Left renal cortex interstitium (tissue), 4 donors: ENCODE data around the gene NLRP12. TPM values are rescaled to one million over a fixed set of nuclear protein-coding genes. Genes with fewer than 3 reads are reported as not detected.
"Not testable (repeated sequence)": the region's sequence is repeated elsewhere in the genome, so short reads cannot be mapped to it uniquely, and the experiment has no call there.

Source experiments
- DNase-seq, 4 donors: peaks; one replicate each; pipeline ENCODE4 v3.0.0-alpha.2; 2013; ENCODE audit warnings: low read depth in 4 of 4, low spot score in 2 of 4, missing footprints in 1 of 4
- polyA plus RNA-seq, 4 donors: library from polyadenylated mRNA; unstranded; fragments of 120-200 nt; gene quantifications; one replicate each; pipeline ENCODE4 v1.2.1, GENCODE V29; 2013; ENCODE audit not compliant: insufficient read length in 4 of 4

The NLRP12 gene
- polyA plus RNA-seq, 4 donors: 0.16 to 0.40 (median 0.23) TPM

- no peak for DNase-seq
These were observed 37.4 kb downstream of the NLRP12 start for GRCh38 chr19:53786744-53787143.

- DNase-seq: no peak
These were observed 38.8 kb downstream of the NLRP12 start for GRCh38 chr19:53785196-53785889.

- no peak for DNase-seq
These were observed 41.4 kb downstream of the NLRP12 start for GRCh38 chr19:53782698-53783097.

GRCh38 chr19:53781332-53781731 is 42.8 kb downstream of the NLRP12 start:
- DNase-seq: not testable (repeated sequence)

- DNase-seq: no peak
These were observed 43.6 kb downstream of the NLRP12 start for GRCh38 chr19:53780506-53780905.

- DNase-seq: no peak
These were observed 48.6 kb downstream of the NLRP12 start for GRCh38 chr19:53775524-53775923.

- not testable (repeated sequence) for DNase-seq
These were observed 49.6 kb downstream of the NLRP12 start for GRCh38 chr19:53774491-53774890.

- no peak for DNase-seq
These were observed 50.1 kb downstream of the NLRP12 start for GRCh38 chr19:53773999-53774398.

- DNase-seq: peak in 3 of 4 donors; percentile 14 to 45 (median 18)
These were observed 51.2 kb downstream of the NLRP12 start for GRCh38 chr19:53772943-53773342.

- DNase-seq: no peak
These were observed 53.0 kb downstream of the NLRP12 start for GRCh38 chr19:53771144-53771543.

- DNase-seq: not testable (repeated sequence)
These were observed 54.3 kb downstream of the NLRP12 start for GRCh38 chr19:53769696-53770309.

- no peak for DNase-seq
These were observed 55.7 kb downstream of the NLRP12 start for GRCh38 chr19:53768401-53768800.

GRCh38 chr19:53758991-53759390 is 65.1 kb downstream of the NLRP12 start:
- DNase-seq: not testable (repeated sequence)

Other genes starting within 250 kb of the NLRP12 start
- gene DPRX, start 192.3 kb downstream of the NLRP12 start, polyA plus RNA-seq: not detected
- 10 to 100 TPM; 61.3 to 95.9 (median 76.5) TPM for gene MYADM, start 43.6 kb upstream of the NLRP12 start, polyA plus RNA-seq
- under 1 TPM; 0.31 to 0.92 (median 0.80) TPM for gene PRKCG, start 57.9 kb upstream of the NLRP12 start, polyA plus RNA-seq
- gene CACNG7, start 85.0 kb upstream of the NLRP12 start, polyA plus RNA-seq: 1 to 10 TPM in 1 of 4 donors, under 1 TPM in 3; 0.66 to 1.4 (median 0.99) TPM
- under 1 TPM; 0.16 to 0.62 (median 0.35) TPM for gene CACNG8, start 138.6 kb upstream of the NLRP12 start, polyA plus RNA-seq
- 1 to 10 TPM in 2 of 4 donors, under 1 TPM in 2; 0.79 to 1.4 (median 1.1) TPM for gene CACNG6, start 167.3 kb upstream of the NLRP12 start, polyA plus RNA-seq
- gene VSTM1, start 239.6 kb upstream of the NLRP12 start, polyA plus RNA-seq: under 1 TPM in 3 of 4 donors, not detected in 1; 0.22 to 0.34 (median 0.27) TPM